Neural cell (in vitro differentiated cells): ENCODE data around the gene PRDX3. TPM values are rescaled to one million over a fixed set of nuclear protein-coding genes. Genes with fewer than 3 reads are reported as not detected.

Source experiments
- H2AFZ ChIP-seq: fragments of 200-600, 300-800 bp; sonication (generic), shearing (Covaris generic); 2 replicates; pipeline ENCODE4 v1.6.0; 2014; ENCODE audit warnings: low read depth, mild to moderate bottlenecking, antibody characterized with exemption, low read length, moderate library complexity
- H3F3A ChIP-seq: fragments of 200-600 bp; shearing (Covaris generic); 2 replicates; pipeline ENCODE4 v1.6.1; 2016; ENCODE audit warnings: mild to moderate bottlenecking, moderate library complexity, mixed read lengths, antibody characterized with exemption, low read length; ENCODE audit not compliant: insufficient read depth, poor library complexity, severe bottlenecking
- H3K27ac ChIP-seq: fragments of 200-600, 300-800 bp; sonication (generic), shearing (Covaris generic); 2 replicates; pipeline ENCODE4 v1.5.1; 2014; ENCODE audit warnings: mild to moderate bottlenecking, low read length, moderate library complexity
- H3K27me3 ChIP-seq: fragments of 300-800, 200-600 bp; sonication (generic), shearing (Covaris generic); 2 replicates; pipeline ENCODE4 v1.6.0; 2014; ENCODE audit warnings: mild to moderate bottlenecking, low read depth, low read length, moderate library complexity; ENCODE audit not compliant: insufficient read depth
- H3K36me3 ChIP-seq: fragments of 300-800, 200-600 bp; sonication (generic), shearing (Covaris generic); 2 replicates; pipeline ENCODE4 v1.5.1; 2014; ENCODE audit warnings: mild to moderate bottlenecking, antibody characterized with exemption, low read length, moderate library complexity; ENCODE audit not compliant: insufficient read depth
- H3K4me2 ChIP-seq: fragments of 300-800, 200-600 bp; sonication (generic), shearing (Covaris generic); 2 replicates; pipeline ENCODE4 v1.6.0; 2014; ENCODE audit warnings: mild to moderate bottlenecking, low read length
- H3K4me3 ChIP-seq: fragments of 300-800, 200-600 bp; sonication (generic), shearing (Covaris generic); 2 replicates; pipeline ENCODE4 v1.5.1; 2014; ENCODE audit warnings: mild to moderate bottlenecking, low read length, moderate library complexity
- H3K79me2 ChIP-seq: fragments of 200-600 bp; shearing (Covaris generic); replicated peaks from 2 replicates; pipeline ENCODE4 v1.6.0; 2014; ENCODE audit warnings: mild to moderate bottlenecking, low read length, moderate library complexity; ENCODE audit not compliant: insufficient read depth
- H3K9ac ChIP-seq: fragments of 300-800, 200-600 bp; sonication (generic), shearing (Covaris generic); 2 replicates; pipeline ENCODE4 v1.6.1; 2016; ENCODE audit warnings: mild to moderate bottlenecking, low read length, mixed read lengths
- H3K9me2 ChIP-seq: fragments of 200-600 bp; shearing (Covaris generic); 2 replicates; pipeline ENCODE4 v1.6.1; 2016; ENCODE audit warnings: mild to moderate bottlenecking, low read length, mixed read lengths; ENCODE audit not compliant: insufficient read depth
- H3K9me3 ChIP-seq: fragments of 200-600, 300-800 bp; sonication (generic), shearing (Covaris generic); 2 replicates; pipeline ENCODE4 v1.6.1; 2016; ENCODE audit warnings: mild to moderate bottlenecking, mixed run types, low read length, moderate library complexity, mixed read lengths
- H4K20me1 ChIP-seq: fragments of 200-600 bp; shearing (Covaris generic); 2 replicates; pipeline ENCODE4 v1.6.1; 2016; ENCODE audit warnings: mild to moderate bottlenecking, mixed run types; ENCODE audit not compliant: insufficient read depth
- CTCF ChIP-seq: fragments of 450-650 bp; IDR thresholded peaks from 2 replicates; pipeline ENCODE4 v1.5.1; 2014; ENCODE audit warnings: antibody characterized with exemption, mild to moderate bottlenecking, moderate library complexity; ENCODE audit not compliant: poor library complexity, severe bottlenecking
- EP300 ChIP-seq: fragments of 450-650 bp; conservative IDR thresholded peaks from 2 replicates; pipeline ENCODE4 v1.6.1; 2014; ENCODE audit warnings: antibody characterized with exemption, mild to moderate bottlenecking, moderate library complexity; ENCODE audit not compliant: poor library complexity, severe bottlenecking
- EZH2 ChIP-seq: fragments of 200-600, 300-800 bp; shearing (Covaris generic), sonication (generic); IDR thresholded peaks from 2 replicates; pipeline ENCODE4 v1.6.1; 2014; ENCODE audit warnings: antibody characterized with exemption, low read length, borderline replicate concordance, mild to moderate bottlenecking; ENCODE audit not compliant: insufficient read depth, poor library complexity, severe bottlenecking
- MXI1 ChIP-seq: fragments of 450-650 bp; conservative IDR thresholded peaks from 2 replicates; pipeline ENCODE4 v1.6.1; 2014; ENCODE audit warnings: antibody characterized with exemption, mild to moderate bottlenecking; ENCODE audit not compliant: poor library complexity, severe bottlenecking
- POLR2AphosphoS5 ChIP-seq: IDR thresholded peaks from 2 replicates; pipeline ENCODE4 v1.6.1; 2012
- RAD21 ChIP-seq: fragments of 450-650 bp; conservative IDR thresholded peaks from 2 replicates; pipeline ENCODE4 v1.6.1; 2014; ENCODE audit warnings: antibody characterized with exemption, mild to moderate bottlenecking, moderate library complexity
- REST ChIP-seq: IDR thresholded peaks from 2 replicates; pipeline ENCODE4 v1.6.1; 2012; ENCODE audit warnings: borderline replicate concordance
- SMC3 ChIP-seq: fragments of 450-650 bp; conservative IDR thresholded peaks from 2 replicates; pipeline ENCODE4 v1.6.1; 2014; ENCODE audit warnings: antibody characterized with exemption, mild to moderate bottlenecking, moderate library complexity; ENCODE audit not compliant: poor library complexity
- TAF1 ChIP-seq: IDR thresholded peaks from 2 replicates; pipeline ENCODE4 v1.6.1; 2012; ENCODE audit warnings: low read depth
- polyA plus RNA-seq: library from polyadenylated mRNA; depleted of rRNA; stranded (reverse); fragments of >200 nt; gene quantifications from 2 replicates; pipeline ENCODE4 v1.2.3, GENCODE V29; 2014

The PRDX3 gene
- polyA plus RNA-seq, 1 donor from 2014 or later, result 258 TPM

GRCh38 chr10:119133949-119134348, 44.7 kb downstream of the PRDX3 start:
- TF ChIP-seq SMC3, result no peak
- no peak for TF ChIP-seq MXI1
- no peak for TF ChIP-seq REST
- TF ChIP-seq EZH2, result no peak
- no peak for TF ChIP-seq POLR2AphosphoS5
- TF ChIP-seq EP300, result no peak
- TF ChIP-seq RAD21, result no peak
- TF ChIP-seq TAF1, result no peak
- TF ChIP-seq CTCF, result no peak
- Histone ChIP-seq H3K9me3 (no peaks in the 10 kb centered on the region), H3K9ac (no peak overlapping the region), H3K4me2 (no peak overlapping the region), H4K20me1 (no peaks in the 10 kb centered on the region), H3K36me3 (peaks cover 13% of the 10 kb centered on the region), H2AFZ (no peak overlapping the region), H3K79me2 (no peaks in the 10 kb centered on the region), H3K9me2 (no peaks in the 10 kb centered on the region), H3K27me3 (no peaks in the 10 kb centered on the region), H3F3A (no peaks in the 10 kb centered on the region), H3K4me3 (no peak overlapping the region), H3K27ac (no peak overlapping the region)

- Histone ChIP-seq H3F3A (no peaks in the 10 kb centered on the region), H3K79me2 (no peaks in the 10 kb centered on the region), H3K4me2 (no peak overlapping the region), H3K9me2 (no peaks in the 10 kb centered on the region), H3K4me3 (no peak overlapping the region), H4K20me1 (no peaks in the 10 kb centered on the region), H3K9me3 (no peaks in the 10 kb centered on the region), H3K36me3 (peaks cover 13% of the 10 kb centered on the region), H3K27me3 (no peaks in the 10 kb centered on the region), H3K27ac (no peak overlapping the region), H2AFZ (no peak overlapping the region), H3K9ac (no peak overlapping the region)
- no peak for TF ChIP-seq EP300
- TF ChIP-seq TAF1, result no peak
- no peak for TF ChIP-seq POLR2AphosphoS5
- no peak for TF ChIP-seq EZH2
- TF ChIP-seq RAD21, result no peak
- TF ChIP-seq MXI1, result no peak
- no peak for TF ChIP-seq REST
- TF ChIP-seq SMC3, result no peak
- TF ChIP-seq CTCF, result no peak
Observed at GRCh38 chr10:119132521-119133345, 45.9 kb downstream of the PRDX3 start.
